Esophagus squamous epithelium (tissue), 4 donors: Measurements from ENCODE around the gene ISYNA1.

ENCODE experiments used
- POLR2A ChIP-seq, 4 donors: fragments of 450-650 bp; IDR thresholded peaks; one replicate each; pipeline ENCODE4 v1.6.1; 2017; ENCODE audit warnings: antibody characterized with exemption in 4 of 4, mild to moderate bottlenecking in 4 of 4, moderate library complexity in 3 of 4
- TF ChIP-seq, protein P1 (sequence below), 6 experiments: fragments of 450-650 bp in 4 of 6; fragments of 200-600 bp in 2 of 6; sonication (generic) in 2 of 6; IDR thresholded peaks; one replicate each; pipeline ENCODE4 v1.5.1; 2016 to 2019; ENCODE audit warnings: antibody characterized with exemption in 6 of 6, mild to moderate bottlenecking in 4 of 6, moderate library complexity in 4 of 6

DNA sequence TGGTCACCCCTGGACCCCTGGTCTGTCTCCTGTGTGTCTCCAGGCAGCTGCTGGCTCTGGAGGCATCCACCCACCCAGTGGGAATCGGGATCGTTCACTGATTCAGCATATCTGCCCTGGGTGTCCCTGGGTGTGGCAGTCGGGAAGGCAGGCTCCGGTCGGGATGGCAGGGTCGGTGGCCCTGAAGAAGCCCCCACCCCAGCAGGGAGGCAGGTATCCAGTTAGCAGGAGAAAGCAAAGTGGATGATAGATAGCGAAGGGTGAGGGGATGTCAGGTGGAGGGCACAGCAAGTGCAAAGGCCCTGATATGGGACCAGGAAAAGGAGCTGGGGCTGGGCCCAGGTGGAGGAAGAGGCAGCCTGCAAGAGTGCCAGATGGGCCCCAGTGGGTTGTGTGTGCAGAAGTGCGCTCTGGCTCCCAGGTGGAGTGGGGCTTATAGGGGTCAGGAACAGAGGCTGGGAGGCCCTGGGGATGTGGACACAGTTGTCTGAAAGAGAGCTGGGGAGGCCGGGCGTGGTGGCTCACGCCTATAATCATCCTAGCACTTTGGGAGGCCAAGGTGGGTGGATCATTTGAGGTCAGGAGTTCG, 16.5 kb downstream of the ISYNA1 start:
- TF ChIP-seq, protein P1, sequence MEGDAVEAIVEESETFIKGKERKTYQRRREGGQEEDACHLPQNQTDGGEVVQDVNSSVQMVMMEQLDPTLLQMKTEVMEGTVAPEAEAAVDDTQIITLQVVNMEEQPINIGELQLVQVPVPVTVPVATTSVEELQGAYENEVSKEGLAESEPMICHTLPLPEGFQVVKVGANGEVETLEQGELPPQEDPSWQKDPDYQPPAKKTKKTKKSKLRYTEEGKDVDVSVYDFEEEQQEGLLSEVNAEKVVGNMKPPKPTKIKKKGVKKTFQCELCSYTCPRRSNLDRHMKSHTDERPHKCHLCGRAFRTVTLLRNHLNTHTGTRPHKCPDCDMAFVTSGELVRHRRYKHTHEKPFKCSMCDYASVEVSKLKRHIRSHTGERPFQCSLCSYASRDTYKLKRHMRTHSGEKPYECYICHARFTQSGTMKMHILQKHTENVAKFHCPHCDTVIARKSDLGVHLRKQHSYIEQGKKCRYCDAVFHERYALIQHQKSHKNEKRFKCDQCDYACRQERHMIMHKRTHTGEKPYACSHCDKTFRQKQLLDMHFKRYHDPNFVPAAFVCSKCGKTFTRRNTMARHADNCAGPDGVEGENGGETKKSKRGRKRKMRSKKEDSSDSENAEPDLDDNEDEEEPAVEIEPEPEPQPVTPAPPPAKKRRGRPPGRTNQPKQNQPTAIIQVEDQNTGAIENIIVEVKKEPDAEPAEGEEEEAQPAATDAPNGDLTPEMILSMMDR (IDR thresholded peaks at IDR 0.05), result no peak
- TF ChIP-seq POLR2A (IDR thresholded peaks at IDR 0.05), result no peak
